MCF 10A (cell line): ENCODE results near the gene SORCS1. TPM values are rescaled to one million over a fixed set of nuclear protein-coding genes. Genes with fewer than 3 reads are reported as not detected.

Experiments
- BruUV-seq: library from RNA; stranded (reverse); fragments of 400-500 nt; replicated peaks from 2 replicates; lab custom pipeline; 2021; lab: Mats Ljungman, UMichigan
- CTCF ChIA-PET: fragments of 300-600 bp; sonication (Branson Sonifier 250); formaldehyde crosslinking; extraction: SDS; loops from one replicate; lab custom pipeline; 2021; ENCODE audit warnings: antibody characterized with exemption, inconsistent platforms; lab: Yijun Ruan, JAX
- POLR2A ChIA-PET: fragments of 300-600, 350-650 bp; sonication (Branson Sonifier 250); formaldehyde crosslinking; extraction: SDS; loops from one replicate; lab custom pipeline; 2020; ENCODE audit warnings: antibody characterized with exemption, inconsistent platforms; lab: Yijun Ruan, JAX
- DNase-seq: peaks from one replicate; pipeline ENCODE4 v3.0.0-alpha.2; 2018; ENCODE audit not compliant: unreplicated experiment
- H3K27ac Mint-ChIP-seq: one replicate; pipeline ENCODE4 v1.8.0; 2022; ENCODE audit warnings: mild to moderate bottlenecking, low read depth, mixed read lengths; ENCODE audit not compliant: unreplicated experiment
- H3K27me3 Mint-ChIP-seq: one replicate; pipeline ENCODE4 v1.8.0; 2022; ENCODE audit warnings: mixed read lengths; ENCODE audit not compliant: insufficient read depth, unreplicated experiment
- H3K36me3 Mint-ChIP-seq: one replicate; pipeline ENCODE4 v1.8.0; 2022; ENCODE audit warnings: mild to moderate bottlenecking, moderate library complexity, mixed read lengths; ENCODE audit not compliant: insufficient read depth, unreplicated experiment
- H3K4me1 Mint-ChIP-seq: one replicate; pipeline ENCODE4 v1.8.0; 2022; ENCODE audit warnings: mixed read lengths; ENCODE audit not compliant: insufficient read depth, unreplicated experiment
- H3K4me3 Mint-ChIP-seq: one replicate; pipeline ENCODE4 v1.8.0; 2022; ENCODE audit warnings: mild to moderate bottlenecking, moderate library complexity, mixed read lengths; ENCODE audit not compliant: unreplicated experiment
- H3K9me3 Mint-ChIP-seq: one replicate; pipeline ENCODE4 v1.8.0; 2022; ENCODE audit warnings: mixed read lengths; ENCODE audit not compliant: unreplicated experiment
- CTCF ChIP-seq: fragments of 200-600 bp; IDR thresholded peaks from one replicate; pipeline ENCODE4 v1.8.0; 2022; ENCODE audit warnings: antibody characterized with exemption, mild to moderate bottlenecking; ENCODE audit not compliant: unreplicated experiment
- intact Hi-C: fragments of 100-400 bp; cut with micrococcal nuclease; formaldehyde crosslinking; loops from 2 replicates; pipeline ENCODE4 v1.14.1; 2022
- total RNA-seq: library from RNA; stranded (reverse); gene quantifications from 2 replicates; pipeline ENCODE4 v1.2.3, GENCODE V29; 2022

SORCS1 gene
- total RNA-seq, 1 experiment from 2014 or later: 0.54 TPM

DNA sequence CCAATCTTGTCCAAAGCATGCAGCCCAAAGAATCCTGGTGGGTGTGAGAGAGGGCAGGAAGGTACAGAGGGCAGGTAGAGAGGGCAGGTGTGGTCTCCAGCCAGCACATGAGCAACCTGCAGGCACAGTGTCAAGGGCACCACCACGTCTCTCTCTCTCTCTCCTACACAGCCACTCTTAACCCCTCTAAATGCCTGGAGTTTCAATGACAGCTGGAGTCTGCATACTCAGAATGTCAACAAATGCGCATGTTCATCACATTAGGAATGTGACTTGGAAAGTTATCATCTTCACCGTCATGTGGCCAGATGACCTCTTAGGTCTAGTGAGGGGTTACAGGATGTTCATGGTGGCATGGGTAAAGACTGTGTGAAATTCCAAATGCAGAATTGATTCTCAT is 456.8 kb downstream of the SORCS1 start:
- Mint-ChIP-seq H3K27me3 (no peaks in the 10 kb centered on the region), H3K9me3 (no peaks in the 10 kb centered on the region), H3K27ac (no peak overlapping the region), H3K36me3 (peaks cover 6% of the 10 kb centered on the region), H3K4me3 (no peak overlapping the region), H3K4me1 (peaks cover 6% of the 10 kb centered on the region)
- no TSS peak for BruUV-seq
- intact Hi-C loops: loop anchor here (5.0 to 10.0 kb wide), 4 partner anchors 437 to 1495 kb away; no protein-coding TSS in a partner anchor
- CTCF ChIA-PET: interaction anchor here (0.6 to 3.5 kb wide), 4 partner anchors 10 to 1107 kb away, joined by 3 to 68 read pairs (median 20); no protein-coding TSS in a partner anchor
- TF ChIP-seq CTCF: no peak
- DNase-seq: no peak
- POLR2A ChIA-PET: no interaction called here

- H3K27me3 Mint-ChIP-seq: no peaks in the 10 kb centered on the region
- POLR2A ChIA-PET: no interaction called here
- no peak for TF ChIP-seq CTCF
- no TSS peak for BruUV-seq
- CTCF ChIA-PET: interaction anchor here (0.6 to 3.5 kb wide), 52 partner anchors 9 to 1824 kb away, joined by 3 to 68 read pairs (median 4); no protein-coding TSS in a partner anchor
- peaks cover 6% of the 10 kb centered on the region for H3K4me1 Mint-ChIP-seq
- no peak for DNase-seq
- intact Hi-C loops: loop anchor here (5.0 to 10.0 kb wide), 4 partner anchors 439 to 1496 kb away; no protein-coding TSS in a partner anchor
- H3K9me3 Mint-ChIP-seq: no peaks in the 10 kb centered on the region
- H3K36me3 Mint-ChIP-seq: no peaks in the 10 kb centered on the region
- peak overlapping the region; percentile 52 for H3K27ac Mint-ChIP-seq
- no peak overlapping the region for H3K4me3 Mint-ChIP-seq
Measured at GRCh38 chr10:106706127-106706526, 458.4 kb downstream of the SORCS1 start.

DNA sequence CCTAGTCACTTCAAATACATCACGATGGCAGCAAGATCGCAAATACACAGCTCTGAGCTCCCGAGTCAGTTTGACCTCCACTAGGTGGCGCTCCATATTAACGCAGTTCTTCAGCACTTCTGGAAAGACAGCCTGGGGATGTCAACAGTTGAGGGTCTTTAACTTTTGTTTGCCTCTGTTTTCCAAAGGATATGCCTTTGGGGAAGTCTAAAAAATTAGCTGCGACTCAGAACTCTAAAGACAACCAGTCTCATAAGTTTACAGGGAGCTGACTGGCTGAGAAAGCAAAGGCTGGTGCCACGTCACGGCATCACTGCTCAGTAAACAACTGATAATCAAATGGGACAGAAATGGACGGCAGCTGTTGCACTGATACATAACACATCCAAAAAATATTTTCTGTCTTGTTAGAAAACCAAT is 458.8 kb downstream of the SORCS1 start:
- Mint-ChIP-seq H3K27ac (peak overlapping the region; percentile 52), H3K4me1 (peaks cover 6% of the 10 kb centered on the region), H3K27me3 (no peaks in the 10 kb centered on the region), H3K4me3 (no peak overlapping the region), H3K9me3 (no peaks in the 10 kb centered on the region), H3K36me3 (no peaks in the 10 kb centered on the region)
- BruUV-seq: no TSS peak
- POLR2A ChIA-PET: interaction anchor here (0.6 kb wide), 1 partner anchor 21 kb away, joined by 3 read pairs; no protein-coding TSS in a partner anchor
- peak; percentile 79 for TF ChIP-seq CTCF
- CTCF ChIA-PET: interaction anchor here (0.5 to 3.5 kb wide), 72 partner anchors 9 to 1838 kb away, joined by 3 to 68 read pairs (median 4); no protein-coding TSS in a partner anchor
- DNase-seq: peak; percentile 75
- intact Hi-C loops: loop anchor here (1.0 to 10.0 kb wide), 6 partner anchors 306 to 1839 kb away; no protein-coding TSS in a partner anchor

GRCh38 chr10:106696239-106696638 is 468.3 kb downstream of the SORCS1 start:
- no peak for DNase-seq
- Mint-ChIP-seq H3K27me3 (no peaks in the 10 kb centered on the region), H3K4me1 (no peaks in the 10 kb centered on the region), H3K36me3 (no peaks in the 10 kb centered on the region), H3K27ac (no peak overlapping the region), H3K4me3 (no peak overlapping the region), H3K9me3 (no peaks in the 10 kb centered on the region)
- POLR2A ChIA-PET: no interaction called here
- intact Hi-C loops: no loop called here
- CTCF ChIA-PET: interaction anchor here (0.7 to 2.1 kb wide), 2 partner anchors 9 to 13 kb away, joined by 4 to 13 read pairs; no protein-coding TSS in a partner anchor
- TF ChIP-seq CTCF: no peak
- no TSS peak for BruUV-seq
